A549 (cell line): Measurements from ENCODE around the gene SLC16A4.
"Not testable (repeated sequence)": the region's sequence is repeated elsewhere in the genome, so short reads cannot be mapped to it uniquely, and the experiment has no call there.

Source experiments
- ATOH8 ChIP-seq: fragments of 250-450 bp; sonication (Bioruptor Pico); IDR thresholded peaks from 2 replicates; pipeline ENCODE4 v1.5.0; 2020; ENCODE audit warnings: low read depth, mild to moderate bottlenecking, moderate library complexity
- CEBPB ChIP-seq, 2 experiments: fragments of >200 bp in 1 of 2; sonication (Bioruptor Twin) in 1 of 2; formaldehyde crosslinking in 1 of 2; IDR thresholded peaks; 2 replicates each; pipeline ENCODE4 v1.6.1; 2012 to 2016
- CTCF ChIP-seq: fragments of >200 bp; sonication (Bioruptor Twin); formaldehyde crosslinking; IDR thresholded peaks from 3 replicates; pipeline ENCODE4 v1.5.1; 2016
- EHMT2 ChIP-seq: fragments of 200-600 bp; sonication (generic); IDR thresholded peaks from 2 replicates; pipeline ENCODE4 v1.6.1; 2016; ENCODE audit warnings: antibody characterized with exemption, low read depth, mild to moderate bottlenecking, moderate library complexity
- EP300 ChIP-seq, 2 experiments: fragments of >200 bp; sonication (Bioruptor Twin); formaldehyde crosslinking; IDR thresholded peaks; 2 replicates in 1 of 2; 3 replicates in 1 of 2; pipeline ENCODE4 v1.6.1; 2016 to 2017
- HDAC2 ChIP-seq: fragments of 200-600 bp; sonication (generic); IDR thresholded peaks from 2 replicates; pipeline ENCODE4 v1.6.1; 2016
- HEYL ChIP-seq: fragments of 250-450 bp; sonication (Bioruptor Pico); IDR thresholded peaks from 2 replicates; pipeline ENCODE4 v1.8.0; 2021; ENCODE audit warnings: mild to moderate bottlenecking, moderate library complexity
- JUNB ChIP-seq: fragments of >200 bp; sonication (Bioruptor Twin); formaldehyde crosslinking; IDR thresholded peaks from 2 replicates; pipeline ENCODE4 v1.6.1; 2016
- KDM1A ChIP-seq: fragments of 200-600 bp; sonication (generic); IDR thresholded peaks from 2 replicates; pipeline ENCODE4 v1.6.1; 2016; ENCODE audit warnings: low read depth, mild to moderate bottlenecking
- MAX ChIP-seq: IDR thresholded peaks from 2 replicates; pipeline ENCODE4 v1.6.1; 2012
- POLR2AphosphoS2 ChIP-seq: conservative IDR thresholded peaks from 2 replicates; pipeline ENCODE4 v1.6.1; 2012; ENCODE audit warnings: low read length, improper control_type of control experiment, inconsistent platforms
- RCOR1 ChIP-seq: fragments of 150-350 bp; IDR thresholded peaks from 2 replicates; pipeline ENCODE4 v1.6.1; 2014; ENCODE audit warnings: antibody characterized with exemption, low read length, low read depth
- REST ChIP-seq: fragments of 200-600 bp; sonication (generic); IDR thresholded peaks from 2 replicates; pipeline ENCODE4 v1.6.1; 2016; ENCODE audit warnings: antibody characterized with exemption, mild to moderate bottlenecking, moderate library complexity
- RFX5 ChIP-seq: fragments of 450-650 bp; IDR thresholded peaks from 2 replicates; pipeline ENCODE4 v1.7.1; 2014; ENCODE audit warnings: antibody characterized with exemption, mild to moderate bottlenecking, moderate library complexity

GRCh38 chr1:110396259-110396958 lies 5.6 kb upstream of the SLC16A4 start:
- TF ChIP-seq CTCF; MAX; POLR2AphosphoS2; EHMT2; REST; ATOH8 (CRISPR knock-in tag); RCOR1; JUNB; EP300 (IDR thresholded peaks at IDR 0.05); HEYL (CRISPR knock-in tag); CEBPB (IDR thresholded peaks at IDR 0.05); RFX5; HDAC2; KDM1A: not testable (repeated sequence)
